ENCODE measurements around the gene TSPAN11.

DNA sequence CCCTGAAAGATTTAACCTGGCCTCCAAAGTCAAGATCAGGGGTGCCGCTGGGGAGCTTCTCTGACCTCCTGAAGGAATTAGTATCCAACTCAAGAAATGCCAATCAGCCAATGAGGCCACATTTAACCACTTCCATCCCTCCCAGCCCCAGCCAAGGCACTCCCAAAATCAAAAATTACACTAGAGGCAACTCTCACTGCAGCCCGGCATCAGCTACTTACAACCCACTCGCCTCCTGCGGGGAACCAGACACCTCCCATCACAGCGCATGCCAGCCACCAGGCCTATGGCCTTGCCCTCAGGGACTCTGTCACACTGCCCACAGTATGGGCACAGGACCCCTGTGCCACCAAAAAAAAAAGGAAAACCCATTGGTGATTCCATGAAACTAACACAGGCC lies 84.8 kb downstream of the TSPAN11 start:
- TF ChIP-seq POLR2AphosphoS5 (IDR thresholded peaks at IDR 0.05), result no peak
- TF ChIP-seq, protein P1, sequence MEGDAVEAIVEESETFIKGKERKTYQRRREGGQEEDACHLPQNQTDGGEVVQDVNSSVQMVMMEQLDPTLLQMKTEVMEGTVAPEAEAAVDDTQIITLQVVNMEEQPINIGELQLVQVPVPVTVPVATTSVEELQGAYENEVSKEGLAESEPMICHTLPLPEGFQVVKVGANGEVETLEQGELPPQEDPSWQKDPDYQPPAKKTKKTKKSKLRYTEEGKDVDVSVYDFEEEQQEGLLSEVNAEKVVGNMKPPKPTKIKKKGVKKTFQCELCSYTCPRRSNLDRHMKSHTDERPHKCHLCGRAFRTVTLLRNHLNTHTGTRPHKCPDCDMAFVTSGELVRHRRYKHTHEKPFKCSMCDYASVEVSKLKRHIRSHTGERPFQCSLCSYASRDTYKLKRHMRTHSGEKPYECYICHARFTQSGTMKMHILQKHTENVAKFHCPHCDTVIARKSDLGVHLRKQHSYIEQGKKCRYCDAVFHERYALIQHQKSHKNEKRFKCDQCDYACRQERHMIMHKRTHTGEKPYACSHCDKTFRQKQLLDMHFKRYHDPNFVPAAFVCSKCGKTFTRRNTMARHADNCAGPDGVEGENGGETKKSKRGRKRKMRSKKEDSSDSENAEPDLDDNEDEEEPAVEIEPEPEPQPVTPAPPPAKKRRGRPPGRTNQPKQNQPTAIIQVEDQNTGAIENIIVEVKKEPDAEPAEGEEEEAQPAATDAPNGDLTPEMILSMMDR (IDR thresholded peaks at IDR 0.05 in 8 of 11, conservative IDR thresholded peaks at IDR 0.05 in 3 of 11), result no peak

Data from spleen (tissue), 7 donors.